Stimulated activated CD4-positive, alpha-beta T cell treated with anti-CD3 and anti-CD28 coated beads, Interleukin-15, amount 100 ng/mL, for 48 hours (primary cell): Measurements from ENCODE around the gene CDK5.

Experiments
- DNase-seq, 2 donors: peaks; one replicate each; pipeline ENCODE4 v3.0.0-alpha.2; 2020; ENCODE audit warnings: low read depth in 2 of 2

CDK5 gene

GRCh38 chr7:151074817-151075661, 17.3 kb upstream of the CDK5 start:
- no peak for DNase-seq

- no peak for DNase-seq
Measured at GRCh38 chr7:151073990-151074389, 16.3 kb upstream of the CDK5 start.

- no peak for DNase-seq
Measured at GRCh38 chr7:151071032-151071866, 13.6 kb upstream of the CDK5 start.

- DNase-seq = no peak
Measured at GRCh38 chr7:151070574-151070960, 12.9 kb upstream of the CDK5 start.

GRCh38 chr7:151069841-151070573, 12.3 kb upstream of the CDK5 start:
- DNase-seq = no peak

- DNase-seq = no peak
Measured at GRCh38 chr7:151068069-151068773, 10.5 kb upstream of the CDK5 start.

GRCh38 chr7:151066273-151066974, 8.7 kb upstream of the CDK5 start:
- no peak for DNase-seq

GRCh38 chr7:151065516-151065915, 7.8 kb upstream of the CDK5 start:
- no peak for DNase-seq

- no peak for DNase-seq
Measured at GRCh38 chr7:151064993-151065392, 7.3 kb upstream of the CDK5 start.

GRCh38 chr7:151064454-151064853, 6.8 kb upstream of the CDK5 start:
- no peak for DNase-seq

GRCh38 chr7:151063212-151063561, 5.5 kb upstream of the CDK5 start:
- DNase-seq = no peak

- no peak for DNase-seq
Measured at GRCh38 chr7:151062399-151063211, 4.9 kb upstream of the CDK5 start.

- DNase-seq = no peak
Measured at GRCh38 chr7:151062111-151062398, 4.4 kb upstream of the CDK5 start.

GRCh38 chr7:151061213-151062110, 3.8 kb upstream of the CDK5 start:
- no peak for DNase-seq

GRCh38 chr7:151060416-151061212, 2.9 kb upstream of the CDK5 start:
- DNase-seq = no peak

- DNase-seq = no peak
Measured at GRCh38 chr7:151060113-151060415, 2.4 kb upstream of the CDK5 start.

- peak in 1 of 2 donors; percentile 61 for DNase-seq
Measured at GRCh38 chr7:151059367-151060112, 1.8 kb upstream of the CDK5 start, which contains the start of gene SLC4A2. Gene SLC4A2, plus strand, starts transcription at chr7:151059589. Its CDS starts 2,399 bp downstream, at chr7:151061988.
